GM12878 (cell line): ENCODE measurements around the gene MEGF6. TPM values are rescaled to one million over a fixed set of nuclear protein-coding genes. Genes with fewer than 3 reads are reported as not detected.

Experiments
- ATAC-seq: fragments of 200-7000 bp; cut with Tn5 transposase; 3 replicates; pipeline ENCODE4 v1.9.1; 2020; ENCODE audit warnings: mild to moderate bottlenecking, moderate library complexity
- BruUV-seq: library from RNA; stranded (reverse); fragments of 400-500 nt; replicated peaks from 2 replicates; lab custom pipeline; 2021; lab: Mats Ljungman, UMichigan
- CTCF ChIA-PET: fragments of 300-600 bp; sonication (Branson Sonifier 250); formaldehyde crosslinking; extraction: SDS; loops from one replicate; lab custom pipeline; 2021; ENCODE audit warnings: inconsistent platforms; lab: Yijun Ruan, JAX
- POLR2A ChIA-PET: fragments of 350-600 bp; formaldehyde crosslinking; extraction: SDS; loops from one replicate; lab custom pipeline; 2021; ENCODE audit warnings: inconsistent platforms; lab: Charles Lee
- RAD21 ChIA-PET: fragments of 300-600 bp; sonication (Branson Sonifier 250); formaldehyde crosslinking; loops from one replicate; lab custom pipeline; 2023; ENCODE audit warnings: antibody characterized with exemption; ENCODE audit not compliant: unreplicated experiment; lab: Charles Lee
- SMC1A ChIA-PET: fragments of 300-600 bp; sonication (Branson Sonifier 250); formaldehyde crosslinking; loops from one replicate; lab custom pipeline; 2023; ENCODE audit not compliant: unreplicated experiment, uncharacterized antibody; lab: Charles Lee
- DNase-seq: peaks from one replicate; pipeline ENCODE4 v3.0.0-alpha.2; 2011; ENCODE audit warnings: low read depth, low spot score
- FAIRE-seq: peaks from 3 replicates; lab custom pipeline; 2011; peaks lifted over from hg19 to GRCh38; lab: Jason Lieb, UNC
- H2AFZ ChIP-seq: 2 replicates; pipeline ENCODE4 v1.6.0; 2011; ENCODE audit warnings: low read depth, low read length, control low read depth; ENCODE audit not compliant: control insufficient read depth
- H3K27ac ChIP-seq: 2 replicates; pipeline ENCODE4 v1.5.1; 2011; ENCODE audit warnings: control low read depth; ENCODE audit not compliant: control insufficient read depth, insufficient read depth
- H3K27me3 ChIP-seq, 2 experiments: replicated peaks in 1 of 2; 2 replicates each; pipeline versions ENCODE4 v1.6.0 to v1.6.1; 2011; ENCODE audit warnings: low read length in 1 of 2; ENCODE audit not compliant: control insufficient read depth in 2 of 2, insufficient read depth in 2 of 2
- H3K36me3 ChIP-seq, 2 experiments: 2 replicates each; pipeline ENCODE4 v1.5.1; 2011; ENCODE audit warnings: low read length in 1 of 2; ENCODE audit not compliant: control insufficient read depth in 2 of 2, insufficient read depth in 2 of 2
- H3K4me1 ChIP-seq: 2 replicates; pipeline ENCODE4 v1.6.1; 2011; ENCODE audit warnings: mild to moderate bottlenecking, low read length, moderate library complexity, mixed read lengths; ENCODE audit not compliant: control insufficient read depth, insufficient read depth
- H3K4me2 ChIP-seq: 2 replicates; pipeline ENCODE4 v1.6.0; 2011; ENCODE audit warnings: control low read depth; ENCODE audit not compliant: control insufficient read depth, insufficient read depth
- H3K4me3 ChIP-seq: fragments of 200-600 bp; sonication (generic); 2 replicates; pipeline ENCODE4 v1.5.1; 2016
- H3K79me2 ChIP-seq: 2 replicates; pipeline ENCODE4 v1.6.0; 2011; ENCODE audit warnings: low read length; ENCODE audit not compliant: control insufficient read depth, insufficient read depth
- H3K9ac ChIP-seq: 2 replicates; pipeline ENCODE4 v1.8.0; 2011; ENCODE audit warnings: low read length, control low read depth, mixed read lengths; ENCODE audit not compliant: control insufficient read depth, insufficient read depth
- H3K9me3 ChIP-seq: replicated peaks from 3 replicates; pipeline ENCODE4 v1.5.1; 2011; ENCODE audit warnings: mild to moderate bottlenecking, low read length; ENCODE audit not compliant: control insufficient read depth, insufficient read depth
- H4K20me1 ChIP-seq: 2 replicates; pipeline ENCODE4 v1.6.0; 2011; ENCODE audit not compliant: control insufficient read depth, insufficient read depth
- IKZF2 ChIP-seq, 2 experiments: fragments of 450-650 bp; IDR thresholded peaks; 2 replicates each; pipeline ENCODE4 v1.6.1; 2017; ENCODE audit warnings: mild to moderate bottlenecking in 2 of 2, moderate library complexity in 2 of 2
- LARP7 ChIP-seq: fragments of 450-650 bp; IDR thresholded peaks from 2 replicates; pipeline ENCODE4 v1.6.1; 2017; ENCODE audit warnings: mild to moderate bottlenecking
- RAD21 ChIP-seq: IDR thresholded peaks from 2 replicates; pipeline ENCODE4 v1.6.1; 2011; ENCODE audit warnings: mild to moderate bottlenecking, low read depth, low read length, moderate library complexity; ENCODE audit not compliant: insufficient read depth
- SMC3 ChIP-seq: IDR thresholded peaks from 2 replicates; pipeline ENCODE4 v1.6.1; 2011; ENCODE audit warnings: low read length, improper control_type of control experiment, borderline replicate concordance
- WGBS: methylation state at CpG from one replicate; pipeline ENCODE4 v1.1.6; 2016; ENCODE audit warnings: low lambda C conversion rate; ENCODE audit not compliant: insufficient replicate concordance, insufficient coverage; ENCODE audit errors: missing lambda C conversion rate; 5-methylcytosine and 5-hydroxymethylcytosine counted together
- in situ Hi-C: fragments of 300-500 bp; cut with MboI; formaldehyde crosslinking; loops from 9 replicates; pipeline ENCODE4 v1.14.3; 2018; ENCODE audit warnings: mixed read lengths
- intact Hi-C: fragments of 100-400 bp; cut with micrococcal nuclease; formaldehyde crosslinking; loops from one replicate; pipeline ENCODE4 v1.14.2; 2022; ENCODE audit not compliant: unreplicated experiment
- polyA plus RNA-seq, 11 experiments: library from polyadenylated mRNA; depleted of rRNA in 4 of 11; unstranded in 6 of 11; stranded (reverse) in 5 of 11; fragments of >200 nt; fragmentation: Nextera tagmentation in 4 of 11; fragmentation: Illumina TruSeq in 1 of 11; extraction: Ambion mirVana in 4 of 11; extraction: Trizol in 1 of 11; gene quantifications; 1 replicate in 1 of 11; 2 replicates in 10 of 11; pipeline versions ENCODE4 v1.2.1 to v1.2.3, GENCODE V29; 2011 to 2016; ENCODE audit warnings: inconsistent platforms in 2 of 11, missing spikeins in 2 of 11, low read depth in 1 of 11
- total RNA-seq, 4 experiments: library from RNA; depleted of rRNA in 3 of 4; stranded (reverse); fragments of >200 nt in 3 of 4; fragmentation: Illumina TruSeq in 1 of 4; extraction: Trizol in 1 of 4; gene quantifications; 2 replicates each; pipeline versions ENCODE4 v1.2.1 to v1.2.3, GENCODE V29; 2013 to 2021
- TF ChIP-seq, protein P1 (sequence below), 3 experiments: IDR thresholded peaks in 2 of 3; conservative IDR thresholded peaks in 1 of 3; 2 replicates each; pipeline ENCODE4 v1.5.1; 2011; ENCODE audit warnings: low read depth in 3 of 3, low read length in 3 of 3, mild to moderate bottlenecking in 3 of 3, control low read depth in 2 of 3, moderate library complexity in 2 of 3, inconsistent platforms in 1 of 3, mixed read lengths in 1 of 3; ENCODE audit not compliant: control insufficient read depth in 2 of 3, insufficient read depth in 1 of 3; ENCODE audit errors: extremely low read depth in 1 of 3
- TF ChIP-seq, protein P2 (sequence below): fragments of 450-650 bp; IDR thresholded peaks from 2 replicates; pipeline ENCODE4 v1.6.1; 2014; ENCODE audit warnings: mild to moderate bottlenecking

The MEGF6 gene
- total and polyA plus RNA-seq, 10 of the 15 experiments (the other 5 are each of a cell fraction or from before 2014, with no cell fraction given), result 0.03 to 0.41 TPM; not detected in 8

DNA sequence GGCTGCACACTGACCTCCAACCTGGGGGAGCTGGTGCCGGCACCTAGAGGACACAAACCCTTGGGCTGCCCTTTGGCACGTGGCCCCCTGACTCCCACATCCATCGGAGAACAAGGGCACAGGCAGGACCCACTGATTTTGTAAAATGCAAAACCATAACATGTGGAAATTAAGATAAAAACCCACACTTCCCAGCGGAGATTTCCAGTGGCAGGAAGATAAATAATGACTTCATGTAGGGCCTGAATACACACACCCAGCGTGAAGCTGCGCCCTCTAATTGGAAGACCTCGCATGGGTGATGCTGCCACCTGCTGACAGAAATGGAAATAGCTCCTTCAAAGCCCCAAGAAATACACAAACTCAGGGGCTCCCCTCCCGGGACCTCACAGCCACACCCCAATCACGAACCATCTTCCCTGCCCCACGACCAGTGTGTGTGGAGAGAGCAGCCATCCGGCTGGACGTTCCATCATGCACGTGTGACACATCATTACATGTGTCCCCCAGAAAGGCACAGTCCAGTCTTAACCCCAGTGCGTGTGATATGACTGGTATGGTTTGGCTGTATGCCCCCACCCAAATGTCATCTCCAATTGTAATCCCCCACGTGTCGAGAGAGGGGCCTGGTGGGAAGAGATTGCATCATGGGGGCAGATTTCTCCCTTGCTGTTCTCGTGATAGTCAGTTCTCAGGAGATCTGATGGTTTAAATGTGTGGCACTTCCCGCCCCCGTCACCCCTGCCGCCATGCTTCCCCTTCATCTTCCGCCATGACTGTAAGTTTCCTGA is 7.8 kb upstream of the MEGF6 start:
- FAIRE-seq (peak; percentile 31), ATAC-seq (peak; percentile 89)
- Histone ChIP-seq H3K27ac (no peak overlapping the region), H3K4me3 (no peak overlapping the region), H3K4me2 (no peak overlapping the region), H3K9me3 (no peaks in the 10 kb centered on the region), H3K4me1 (peaks cover 5% of the 10 kb centered on the region; the same call in 1 of the 2 replicates), H3K36me3 (no peaks in the 10 kb centered on the region), H2AFZ (no peak overlapping the region), H3K9ac (no peak overlapping the region)
- POLR2A ChIA-PET, result interaction anchor here (0.6 kb wide), 1 partner anchor 83 kb away, joined by 4 read pairs; no protein-coding TSS in a partner anchor
- RAD21 ChIA-PET, result interaction anchor here (0.6 to 2.8 kb wide), 13 partner anchors 11 to 166 kb away, joined by 3 to 14 read pairs (median 3); no protein-coding TSS in a partner anchor
- in situ Hi-C loops, result loop anchor here (5.0 kb wide), 1 partner anchor 167 kb away; the partner anchor contains the start of gene ARHGEF16
- BruUV-seq, result no TSS peak
- SMC1A ChIA-PET, result interaction anchor here (0.9 to 3.1 kb wide), 6 partner anchors 10 to 185 kb away, joined by 3 to 23 read pairs (median 6); no protein-coding TSS in a partner anchor
- CTCF ChIA-PET, result interaction anchor here (0.6 to 3.8 kb wide), 21 partner anchors 10 to 185 kb away, joined by 3 to 38 read pairs (median 6); no protein-coding TSS in a partner anchor
- intact Hi-C loops, result loop anchor here (1.0 kb wide), 4 partner anchors 54 to 166 kb away; no protein-coding TSS in a partner anchor
- TF ChIP-seq LARP7, result no peak
- TF ChIP-seq, protein P1, sequence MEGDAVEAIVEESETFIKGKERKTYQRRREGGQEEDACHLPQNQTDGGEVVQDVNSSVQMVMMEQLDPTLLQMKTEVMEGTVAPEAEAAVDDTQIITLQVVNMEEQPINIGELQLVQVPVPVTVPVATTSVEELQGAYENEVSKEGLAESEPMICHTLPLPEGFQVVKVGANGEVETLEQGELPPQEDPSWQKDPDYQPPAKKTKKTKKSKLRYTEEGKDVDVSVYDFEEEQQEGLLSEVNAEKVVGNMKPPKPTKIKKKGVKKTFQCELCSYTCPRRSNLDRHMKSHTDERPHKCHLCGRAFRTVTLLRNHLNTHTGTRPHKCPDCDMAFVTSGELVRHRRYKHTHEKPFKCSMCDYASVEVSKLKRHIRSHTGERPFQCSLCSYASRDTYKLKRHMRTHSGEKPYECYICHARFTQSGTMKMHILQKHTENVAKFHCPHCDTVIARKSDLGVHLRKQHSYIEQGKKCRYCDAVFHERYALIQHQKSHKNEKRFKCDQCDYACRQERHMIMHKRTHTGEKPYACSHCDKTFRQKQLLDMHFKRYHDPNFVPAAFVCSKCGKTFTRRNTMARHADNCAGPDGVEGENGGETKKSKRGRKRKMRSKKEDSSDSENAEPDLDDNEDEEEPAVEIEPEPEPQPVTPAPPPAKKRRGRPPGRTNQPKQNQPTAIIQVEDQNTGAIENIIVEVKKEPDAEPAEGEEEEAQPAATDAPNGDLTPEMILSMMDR (IDR thresholded peaks at IDR 0.05 in 2 of 3, conservative IDR thresholded peaks at IDR 0.05 in 1 of 3; ENCODE audit: control insufficient read depth in 2 of 3, extremely low read depth in 1 of 3, insufficient read depth in 1 of 3, low read depth in 3 of 3, low read length in 3 of 3), result peak; percentile 76 to 89 (median 79)
- peak; percentile 86 for TF ChIP-seq SMC3
- TF ChIP-seq RAD21, result peak; percentile 71
- TF ChIP-seq, protein P2, sequence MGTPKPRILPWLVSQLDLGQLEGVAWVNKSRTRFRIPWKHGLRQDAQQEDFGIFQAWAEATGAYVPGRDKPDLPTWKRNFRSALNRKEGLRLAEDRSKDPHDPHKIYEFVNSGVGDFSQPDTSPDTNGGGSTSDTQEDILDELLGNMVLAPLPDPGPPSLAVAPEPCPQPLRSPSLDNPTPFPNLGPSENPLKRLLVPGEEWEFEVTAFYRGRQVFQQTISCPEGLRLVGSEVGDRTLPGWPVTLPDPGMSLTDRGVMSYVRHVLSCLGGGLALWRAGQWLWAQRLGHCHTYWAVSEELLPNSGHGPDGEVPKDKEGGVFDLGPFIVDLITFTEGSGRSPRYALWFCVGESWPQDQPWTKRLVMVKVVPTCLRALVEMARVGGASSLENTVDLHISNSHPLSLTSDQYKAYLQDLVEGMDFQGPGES, result 0 out of 2 replicates have a peak, but pooled peaks have one; percentile 8
- no peak for TF ChIP-seq IKZF2 (IDR thresholded peaks at IDR 0.05)
- TF ChIP-seq, all 136 proteins: peak for 4
- Histone ChIP-seq H3K79me2 (no peaks in the 10 kb centered on the region), H3K27me3 (peaks cover 0 to 2% of the 10 kb centered on the region in 2 experiments; a peak in 2 of 4 replicates), H4K20me1 (no peaks in the 10 kb centered on the region)
- WGBS, result 13% methylated on average over 20 of the region's 21 CpGs
- DNase-seq, result peak; percentile 11
